Brain microvascular endothelial cell (primary cell): ENCODE results near the gene HOXB6.

ENCODE experiments used
- DNase-seq: peaks from one replicate; pipeline ENCODE4 v3.0.0-alpha.2; 2020
- H3K27ac ChIP-seq: fragments of 250-450 bp; sonication (Bioruptor Pico); 2 replicates; pipeline ENCODE4 v1.5.1; 2020; ENCODE audit warnings: mild to moderate bottlenecking, moderate library complexity
- H3K27me3 ChIP-seq: fragments of 250-450 bp; sonication (Bioruptor Pico); replicated peaks from 2 replicates; pipeline ENCODE4 v1.5.1; 2020; ENCODE audit warnings: mild to moderate bottlenecking
- H3K36me3 ChIP-seq: fragments of 250-450 bp; sonication (Bioruptor Pico); replicated peaks from 2 replicates; pipeline ENCODE4 v1.5.1; 2020; ENCODE audit warnings: mild to moderate bottlenecking
- H3K4me3 ChIP-seq: 2 replicates; pipeline ENCODE4 v1.5.1; 2011; ENCODE audit warnings: low read depth, mild to moderate bottlenecking, control low read depth, low read length, moderate library complexity
- in situ Hi-C: cut with HindIII; loops from 2 replicates; pipeline ENCODE4 v1.10.0; 2017; ENCODE audit warnings: low sequenced_read_pairs, low pct_ligation_motif_present
- TF ChIP-seq, protein P1 (sequence below): IDR thresholded peaks from 2 replicates; pipeline ENCODE4 v1.5.1; 2011; ENCODE audit warnings: low read depth, mild to moderate bottlenecking, moderate library complexity, low read length, control low read depth, inconsistent platforms; ENCODE audit errors: missing control alignments

The HOXB6 gene

DNA sequence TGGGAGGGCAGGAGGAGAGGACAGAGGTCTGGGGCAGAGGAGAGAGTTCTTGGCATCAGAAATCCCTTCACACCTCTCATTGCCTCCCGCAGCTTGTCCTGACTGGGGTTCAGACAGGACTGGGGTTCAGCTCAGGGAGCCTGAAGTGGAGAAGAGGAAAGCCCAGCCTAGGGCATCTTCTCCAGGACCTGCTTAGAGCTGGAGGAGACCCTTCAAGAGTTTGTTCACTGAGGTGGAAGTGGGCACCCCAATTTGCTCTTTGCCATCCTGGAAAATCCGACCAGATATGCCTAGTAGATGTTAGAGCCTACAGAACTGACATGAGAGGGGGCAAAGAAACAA lies 16.7 kb downstream of the HOXB6 start:
- no peak for DNase-seq
- no peaks in the 10 kb centered on the region for H3K36me3 ChIP-seq
- H3K27ac ChIP-seq = no peak overlapping the region
- TF ChIP-seq, protein P1, sequence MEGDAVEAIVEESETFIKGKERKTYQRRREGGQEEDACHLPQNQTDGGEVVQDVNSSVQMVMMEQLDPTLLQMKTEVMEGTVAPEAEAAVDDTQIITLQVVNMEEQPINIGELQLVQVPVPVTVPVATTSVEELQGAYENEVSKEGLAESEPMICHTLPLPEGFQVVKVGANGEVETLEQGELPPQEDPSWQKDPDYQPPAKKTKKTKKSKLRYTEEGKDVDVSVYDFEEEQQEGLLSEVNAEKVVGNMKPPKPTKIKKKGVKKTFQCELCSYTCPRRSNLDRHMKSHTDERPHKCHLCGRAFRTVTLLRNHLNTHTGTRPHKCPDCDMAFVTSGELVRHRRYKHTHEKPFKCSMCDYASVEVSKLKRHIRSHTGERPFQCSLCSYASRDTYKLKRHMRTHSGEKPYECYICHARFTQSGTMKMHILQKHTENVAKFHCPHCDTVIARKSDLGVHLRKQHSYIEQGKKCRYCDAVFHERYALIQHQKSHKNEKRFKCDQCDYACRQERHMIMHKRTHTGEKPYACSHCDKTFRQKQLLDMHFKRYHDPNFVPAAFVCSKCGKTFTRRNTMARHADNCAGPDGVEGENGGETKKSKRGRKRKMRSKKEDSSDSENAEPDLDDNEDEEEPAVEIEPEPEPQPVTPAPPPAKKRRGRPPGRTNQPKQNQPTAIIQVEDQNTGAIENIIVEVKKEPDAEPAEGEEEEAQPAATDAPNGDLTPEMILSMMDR = no peak
- peaks cover 93% of the 10 kb centered on the region for H3K27me3 ChIP-seq
- H3K4me3 ChIP-seq = no peak overlapping the region
- in situ Hi-C loops = no loop called here

DNA sequence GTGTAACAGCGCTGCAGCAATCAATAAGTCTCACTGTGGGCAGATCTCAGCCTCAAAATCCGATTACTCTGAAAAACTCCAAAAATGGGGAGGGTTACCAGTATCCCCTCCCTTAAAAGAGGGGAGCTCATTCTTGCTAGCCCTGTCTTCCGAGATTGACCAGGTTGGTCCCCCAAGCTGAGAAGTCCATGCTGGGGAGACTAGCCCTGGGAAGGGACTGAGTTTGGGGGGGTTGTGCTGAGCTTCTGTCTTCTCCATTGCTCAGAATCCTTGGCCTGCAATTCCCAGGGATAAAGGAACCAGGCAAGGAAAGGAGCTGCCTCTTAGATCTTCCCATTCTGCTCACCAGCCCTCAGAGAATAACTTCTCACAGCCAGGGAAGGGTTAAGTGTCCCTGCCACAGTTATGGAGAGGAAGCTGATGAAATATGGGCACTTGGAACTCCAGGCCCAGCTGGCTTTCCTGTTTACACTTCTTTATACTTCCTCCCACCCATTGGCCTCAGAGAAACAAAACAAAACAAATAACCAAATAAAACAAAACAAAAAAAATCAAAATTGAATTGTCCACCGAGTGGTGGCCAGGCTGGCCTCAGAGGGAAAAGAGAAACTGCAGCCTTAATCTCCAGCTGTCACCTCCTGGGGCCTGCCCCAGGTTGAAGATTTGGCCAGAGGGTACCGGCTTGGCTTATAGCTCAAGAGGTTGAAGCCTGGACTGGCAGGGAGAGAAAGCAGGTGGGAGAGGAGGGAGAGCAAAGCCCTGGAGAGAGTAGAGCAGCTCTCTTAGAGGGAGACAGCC lies 17.3 kb downstream of the HOXB6 start:
- Histone ChIP-seq H3K27me3 (peaks cover 96% of the 10 kb centered on the region), H3K27ac (no peak overlapping the region), H3K36me3 (no peaks in the 10 kb centered on the region), H3K4me3 (no peak overlapping the region)
- in situ Hi-C loops = no loop called here
- TF ChIP-seq, protein P1 = no peak
- no peak for DNase-seq

DNA sequence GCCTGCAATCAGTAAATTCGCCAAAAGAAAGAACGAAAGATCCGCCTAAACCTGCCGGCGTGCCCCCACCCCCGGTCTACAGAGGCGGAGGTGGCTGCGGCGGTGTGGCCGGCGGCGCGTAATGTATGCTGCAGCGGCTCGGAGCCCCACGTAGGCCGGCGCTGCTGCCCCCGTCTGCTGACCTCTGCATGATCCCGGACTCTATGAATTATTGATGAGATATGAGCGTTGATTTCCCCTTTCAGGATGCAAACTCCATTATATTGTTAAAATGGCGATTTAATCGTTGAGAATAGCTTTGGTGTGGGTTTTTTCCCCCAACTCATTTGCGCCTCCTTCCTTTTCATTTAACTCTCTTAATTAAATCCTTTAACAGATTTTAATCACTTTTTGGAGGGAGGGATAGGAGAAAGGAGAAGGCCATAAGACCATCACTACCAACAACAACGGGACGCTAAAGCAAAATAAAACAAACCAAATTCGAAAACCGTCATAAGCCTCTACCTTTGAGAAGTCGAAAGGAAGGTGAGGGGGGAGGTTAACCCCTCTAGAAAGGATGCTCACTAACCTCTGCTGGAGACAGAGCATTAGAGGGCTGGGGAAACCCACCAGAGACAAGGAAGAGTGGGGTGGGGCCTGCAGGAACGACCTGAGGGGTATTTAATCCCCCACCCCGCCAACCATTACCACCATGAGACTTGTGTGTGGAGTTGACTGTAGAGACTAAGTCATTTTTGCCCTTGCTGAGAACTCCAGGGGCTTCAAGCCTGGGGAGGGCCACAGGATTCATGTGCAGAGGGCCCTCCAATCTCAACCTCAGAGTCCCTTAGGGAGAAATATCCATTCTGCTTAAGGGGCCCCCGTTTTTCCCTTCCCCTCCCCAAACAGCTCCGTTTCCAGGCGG lies 18.2 kb downstream of the HOXB6 start:
- DNase-seq = no peak
- H3K36me3 ChIP-seq = no peaks in the 10 kb centered on the region
- TF ChIP-seq, protein P1 = no peak
- no peak overlapping the region for H3K27ac ChIP-seq
- H3K4me3 ChIP-seq = peak overlapping the region; percentile 61
- in situ Hi-C loops = no loop called here
- peaks cover 96% of the 10 kb centered on the region for H3K27me3 ChIP-seq

DNA sequence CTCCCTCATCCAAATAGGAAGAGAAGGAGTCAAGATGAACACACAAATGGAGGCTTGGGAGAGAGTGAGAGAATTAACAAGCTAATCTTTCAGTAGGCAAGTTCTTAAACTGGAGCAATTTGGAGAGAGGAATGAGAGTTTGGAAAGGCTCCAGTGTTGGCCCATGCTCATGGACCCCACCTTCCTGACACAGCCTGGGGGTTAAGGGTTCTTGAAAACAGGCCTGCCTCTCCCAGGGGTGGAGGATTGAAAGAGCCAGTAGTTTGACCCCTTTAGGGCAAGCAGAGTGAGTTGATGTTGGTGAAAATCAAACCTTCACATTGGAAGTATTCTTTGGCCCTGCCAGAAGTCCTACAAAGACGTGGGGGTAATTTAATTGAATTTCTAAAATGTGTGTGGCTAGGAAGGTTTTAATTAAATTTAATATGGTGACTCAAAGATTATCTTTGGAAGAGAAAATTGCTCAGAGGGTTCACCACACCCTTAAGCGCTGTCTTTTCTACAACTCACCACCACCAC lies 20.5 kb downstream of the HOXB6 start:
- no peak overlapping the region for H3K27ac ChIP-seq
- TF ChIP-seq, protein P1 = no peak
- H3K27me3 ChIP-seq = peaks cover 97% of the 10 kb centered on the region
- DNase-seq = no peak
- no peak overlapping the region for H3K4me3 ChIP-seq
- in situ Hi-C loops = no loop called here
- no peaks in the 10 kb centered on the region for H3K36me3 ChIP-seq

DNA sequence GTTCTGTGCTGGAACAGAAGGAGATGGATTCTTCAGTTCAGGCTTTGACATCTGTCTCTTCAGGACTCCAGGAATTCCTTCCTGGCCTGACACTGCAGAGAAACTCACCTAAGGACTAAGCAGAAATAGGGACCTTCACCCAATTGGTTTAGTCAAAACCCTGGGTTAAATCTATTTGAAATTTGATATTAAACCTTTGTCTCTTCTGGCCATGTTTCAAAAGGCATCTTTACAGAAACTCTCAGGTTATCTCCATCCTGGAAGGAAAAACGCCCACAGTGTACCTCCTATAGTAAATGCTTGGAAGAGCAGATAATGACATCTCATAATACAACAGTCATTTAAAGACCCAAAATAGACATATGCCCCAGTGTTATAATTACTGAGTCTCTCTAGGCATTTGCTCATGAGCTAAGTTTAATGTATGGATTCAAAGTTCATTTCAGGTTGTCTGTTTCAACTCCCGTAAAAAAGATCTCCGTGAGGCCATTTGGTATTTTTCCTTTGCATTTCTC lies 21.0 kb downstream of the HOXB6 start:
- in situ Hi-C loops = no loop called here
- DNase-seq = no peak
- no peak overlapping the region for H3K27ac ChIP-seq
- peaks cover 97% of the 10 kb centered on the region for H3K27me3 ChIP-seq
- no peak overlapping the region for H3K4me3 ChIP-seq
- TF ChIP-seq, protein P1 = no peak
- no peaks in the 10 kb centered on the region for H3K36me3 ChIP-seq
